MM.1S (cell line): ENCODE results near the gene DDR1.

Experiments used
- CTCF ChIP-seq: fragments of 300-600 bp; sonication (generic); IDR thresholded peaks from 2 replicates; pipeline ENCODE4 v1.5.1; 2016; ENCODE audit warnings: antibody characterized with exemption, low read length, mixed read lengths
- EZH2phosphoT487 ChIP-seq: fragments of 300-600 bp; sonication (generic); IDR thresholded peaks from 2 replicates; pipeline ENCODE4 v1.6.1; 2018; ENCODE audit warnings: antibody characterized with exemption, low read length

- TF ChIP-seq CTCF (no peak), EZH2phosphoT487 (no peak)
Observed at GRCh38 chr6:30876039-30876730, 8.1 kb upstream of the DDR1 start.
